ENCODE data around the gene CCDC88C. TPM values are rescaled to one million over a fixed set of nuclear protein-coding genes. Genes with fewer than 3 reads are reported as not detected.
A peak's percentile ranks its signal among the peaks of the same experiment; 100 is the strongest.

The CCDC88C gene
- total RNA-seq, 2 experiments from 2014 or later, result 73.0 to 74.7 TPM

- Mint-ChIP-seq H3K4me1 (ENCODE audit: low read depth) (peaks cover 55% of the 10 kb centered on the region), H3K27me3 (no peaks in the 10 kb centered on the region), H3K9me3 (no peaks in the 10 kb centered on the region), H3K36me3 (peaks cover 75% of the 10 kb centered on the region), H3K27ac (peak overlapping the region; percentile 95), H3K4me3 (no peak overlapping the region)
- no peak for DNase-seq
- CTCF ChIA-PET, result no interaction called here
- intact Hi-C loops (cut with micrococcal nuclease), result no loop called here
- POLR2A ChIA-PET, result no interaction called here
Measured at GRCh38 chr14:91300283-91300895, 117.2 kb downstream of the CCDC88C start.

- CTCF ChIA-PET, result no interaction called here
- Mint-ChIP-seq H3K9me3 (no peaks in the 10 kb centered on the region), H3K4me3 (no peak overlapping the region), H3K27me3 (no peaks in the 10 kb centered on the region), H3K4me1 (ENCODE audit: low read depth) (peaks cover 50% of the 10 kb centered on the region), H3K36me3 (peaks cover 68% of the 10 kb centered on the region), H3K27ac (peak overlapping the region; percentile 95)
- POLR2A ChIA-PET, result no interaction called here
- intact Hi-C loops (cut with micrococcal nuclease), result no loop called here
- DNase-seq, result peak; percentile 74
Measured at GRCh38 chr14:91299121-91300115, 118.2 kb downstream of the CCDC88C start.

DNA sequence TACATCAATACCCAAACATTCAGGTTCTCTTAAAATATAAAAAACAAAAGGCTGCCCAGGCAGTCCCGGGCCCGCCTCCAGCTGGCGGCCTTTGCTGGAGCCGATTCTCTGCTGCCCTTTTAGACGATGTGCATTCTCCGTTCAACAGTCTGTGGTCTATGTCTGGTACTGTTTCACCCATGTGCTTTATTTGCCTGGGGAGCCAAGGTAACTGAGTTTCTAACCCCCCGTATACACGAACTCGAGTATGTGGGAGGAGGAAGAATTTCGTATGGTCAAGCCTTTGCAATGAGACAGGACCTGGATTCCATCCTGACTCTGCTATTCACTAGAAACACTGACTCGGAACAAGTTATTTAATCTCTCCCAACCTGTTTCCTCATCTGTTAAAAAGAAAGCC is 119.0 kb downstream of the CCDC88C start:
- Mint-ChIP-seq H3K27me3 (no peaks in the 10 kb centered on the region), H3K4me3 (no peak overlapping the region), H3K36me3 (peaks cover 75% of the 10 kb centered on the region), H3K4me1 (ENCODE audit: low read depth) (peaks cover 50% of the 10 kb centered on the region), H3K27ac (peak overlapping the region; percentile 95), H3K9me3 (no peaks in the 10 kb centered on the region)
- ChIA-PET POLR2A (no interaction called here), CTCF (interaction anchor here (1.9 kb wide), 1 partner anchor 13 kb away, joined by 7 read pairs; no protein-coding TSS in a partner anchor)
- intact Hi-C loops (cut with micrococcal nuclease), result no loop called here
- DNase-seq, result no peak

DNA sequence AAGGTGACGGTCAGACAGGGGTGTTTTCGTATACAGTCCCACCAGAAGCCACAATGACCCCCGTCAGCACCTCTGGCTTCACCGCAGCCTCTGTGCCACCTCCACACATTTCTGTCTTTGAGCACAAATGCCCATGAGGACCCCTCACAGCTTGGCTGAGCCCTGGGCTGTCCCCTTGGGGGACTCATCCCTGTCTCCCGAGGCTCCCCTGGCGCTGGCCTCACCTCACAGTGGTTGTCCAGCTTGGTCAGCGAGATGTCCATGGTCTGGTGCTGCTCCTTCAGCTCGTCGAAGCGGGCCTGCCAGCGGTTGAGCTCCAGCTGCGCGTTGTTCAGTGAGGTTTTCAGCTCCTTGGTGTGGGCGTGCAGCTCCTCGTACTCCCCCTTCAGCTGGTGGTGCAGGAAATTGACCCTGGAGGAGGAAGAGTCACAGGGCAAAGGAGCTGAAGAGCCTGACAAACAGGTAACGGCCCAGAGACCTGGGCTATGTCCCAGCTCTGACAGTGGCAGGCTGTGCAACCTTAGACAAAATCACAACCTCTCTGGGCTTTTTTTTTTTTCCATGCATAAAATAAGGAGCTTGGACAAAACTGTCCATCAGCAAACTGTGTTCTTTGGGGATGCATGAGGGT is 120.4 kb downstream of the CCDC88C start:
- intact Hi-C loops (cut with micrococcal nuclease), result no loop called here
- peak overlapping the region; percentile 55 for H3K27ac Mint-ChIP-seq
- H3K4me1 Mint-ChIP-seq (ENCODE audit: low read depth), result peaks cover 37% of the 10 kb centered on the region

DNA sequence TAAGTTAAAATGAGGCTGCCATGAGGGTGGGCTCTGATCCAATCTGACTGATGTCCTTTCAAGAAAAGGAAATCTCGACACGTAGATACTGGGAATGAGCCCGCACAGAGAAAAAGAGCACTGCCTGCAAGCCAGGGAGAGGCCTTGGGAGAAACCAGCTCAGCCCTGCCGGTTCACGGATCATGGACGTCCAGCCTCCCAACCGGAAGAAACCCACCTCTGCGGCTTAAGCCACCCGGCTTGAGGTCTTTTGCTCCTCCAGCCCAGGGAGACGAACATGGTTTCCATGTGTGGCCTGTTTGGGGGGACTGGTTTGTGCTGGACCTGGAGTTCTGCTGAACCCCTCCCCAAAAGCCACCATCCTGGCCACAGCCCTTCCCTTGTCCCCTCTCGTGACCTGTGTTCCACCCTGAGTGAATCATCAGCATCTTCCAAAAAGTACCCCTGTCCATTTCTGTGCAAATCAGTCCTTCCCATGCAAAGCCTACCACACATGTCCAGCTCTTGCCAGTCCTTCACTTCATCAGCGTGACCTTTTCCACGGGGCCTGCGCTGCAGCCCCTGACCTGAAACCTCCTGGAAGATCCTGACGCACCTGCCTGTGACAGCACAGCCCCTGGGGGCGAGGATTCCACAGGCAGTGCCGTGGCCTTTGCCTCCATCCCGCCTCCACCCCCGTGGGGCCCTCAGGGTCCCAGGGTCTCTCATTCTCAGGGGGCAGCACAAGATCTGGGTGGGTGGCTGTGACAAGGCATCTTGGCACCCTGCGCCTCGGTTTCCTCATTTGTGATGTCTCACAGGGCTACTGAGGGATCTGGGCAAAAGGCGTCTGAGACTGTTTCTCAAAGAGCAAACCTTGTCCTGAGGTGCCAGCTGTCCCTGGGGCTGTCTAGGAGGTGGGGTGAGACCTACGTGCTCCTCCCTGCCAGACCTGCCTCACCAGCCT is 121.5 kb downstream of the CCDC88C start:
- peaks cover 78% of the 10 kb centered on the region for H3K36me3 Mint-ChIP-seq
- peaks cover 26% of the 10 kb centered on the region for H3K4me1 Mint-ChIP-seq (ENCODE audit: low read depth)
- H3K27ac Mint-ChIP-seq, result peak overlapping the region; percentile 18
- ChIA-PET POLR2A (no interaction called here), CTCF (no interaction called here)
- H3K9me3 Mint-ChIP-seq, result no peaks in the 10 kb centered on the region
- no peak for DNase-seq
- intact Hi-C loops (cut with micrococcal nuclease), result no loop called here
- no peak overlapping the region for H3K4me3 Mint-ChIP-seq
- H3K27me3 Mint-ChIP-seq, result no peaks in the 10 kb centered on the region

More for the DNA sequence above, 120.4 kb downstream of the CCDC88C start:
- no peak for DNase-seq
- H3K4me3 Mint-ChIP-seq, result no peak overlapping the region
- ChIA-PET CTCF (interaction anchor here (0.7 to 1.9 kb wide), 5 partner anchors 9 to 120 kb away, joined by 4 to 9 read pairs (median 7); no protein-coding TSS in a partner anchor), POLR2A (no interaction called here)
- no peaks in the 10 kb centered on the region for H3K9me3 Mint-ChIP-seq
- peaks cover 80% of the 10 kb centered on the region for H3K36me3 Mint-ChIP-seq
- H3K27me3 Mint-ChIP-seq, result no peaks in the 10 kb centered on the region

GRCh38 chr14:91295276-91295845 is 122.3 kb downstream of the CCDC88C start:
- Mint-ChIP-seq H3K36me3 (peaks cover 76% of the 10 kb centered on the region), H3K4me3 (no peak overlapping the region), H3K4me1 (ENCODE audit: low read depth) (peaks cover 18% of the 10 kb centered on the region), H3K27ac (peak overlapping the region; percentile 18), H3K27me3 (no peaks in the 10 kb centered on the region), H3K9me3 (no peaks in the 10 kb centered on the region)
- DNase-seq, result no peak
- ChIA-PET CTCF (interaction anchor here (19.4 kb wide), 1 partner anchor 120 kb away, joined by 354 read pairs; no protein-coding TSS in a partner anchor), POLR2A (interaction anchor here (0.6 kb wide), 1 partner anchor 122 kb away, joined by 4 read pairs; no protein-coding TSS in a partner anchor)
- intact Hi-C loops (cut with micrococcal nuclease), result no loop called here

- Mint-ChIP-seq H3K27me3 (no peaks in the 10 kb centered on the region), H3K4me1 (ENCODE audit: low read depth) (peaks cover 6% of the 10 kb centered on the region), H3K4me3 (no peak overlapping the region), H3K27ac (peak overlapping the region; percentile 31), H3K36me3 (peaks cover 76% of the 10 kb centered on the region), H3K9me3 (no peaks in the 10 kb centered on the region)
- DNase-seq, result no peak
- intact Hi-C loops (cut with micrococcal nuclease), result no loop called here
- ChIA-PET CTCF (interaction anchor here (19.4 kb wide), 1 partner anchor 119 kb away, joined by 354 read pairs; no protein-coding TSS in a partner anchor), POLR2A (no interaction called here)
Measured at GRCh38 chr14:91294153-91294552, 123.5 kb downstream of the CCDC88C start.

GRCh38 chr14:91293281-91293680 is 124.3 kb downstream of the CCDC88C start:
- CTCF ChIA-PET, result interaction anchor here (0.6 to 19.4 kb wide), 2 partner anchors 118 to 390 kb away, joined by 4 to 354 read pairs; no protein-coding TSS in a partner anchor

DNA sequence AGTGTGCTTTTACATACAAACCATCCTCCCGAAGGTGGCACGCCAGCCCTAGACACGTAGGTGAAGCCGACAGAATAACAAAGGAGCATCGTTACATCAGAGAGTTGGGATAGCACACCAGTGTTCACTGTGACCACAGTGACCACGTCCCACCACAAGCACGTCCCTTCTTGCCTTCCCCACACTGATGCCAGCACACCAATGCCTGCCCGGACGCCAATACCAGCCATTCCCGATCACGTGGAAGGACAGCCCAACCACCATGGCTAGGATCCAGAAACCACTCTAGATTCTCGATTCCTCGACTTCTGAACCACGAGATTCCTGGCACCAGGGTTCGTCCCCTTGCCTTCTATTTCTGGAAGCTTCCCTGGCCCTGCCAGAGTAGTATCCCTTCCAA is 125.1 kb downstream of the CCDC88C start:
- Mint-ChIP-seq H3K27me3 (no peaks in the 10 kb centered on the region), H3K4me3 (no peak overlapping the region), H3K27ac (peak overlapping the region; percentile 64), H3K4me1 (ENCODE audit: low read depth) (no peaks in the 10 kb centered on the region), H3K9me3 (no peaks in the 10 kb centered on the region), H3K36me3 (peaks cover 73% of the 10 kb centered on the region)
- no peak for DNase-seq
- intact Hi-C loops (cut with micrococcal nuclease), result no loop called here
- POLR2A ChIA-PET, result interaction anchor here (1.3 kb wide), 1 partner anchor 14 kb away, joined by 5 read pairs; no protein-coding TSS in a partner anchor
- CTCF ChIA-PET, result interaction anchor here (0.6 to 19.4 kb wide), 2 partner anchors 117 to 389 kb away, joined by 4 to 354 read pairs; no protein-coding TSS in a partner anchor

More at GRCh38 chr14:91293281-91293680, 124.3 kb downstream of the CCDC88C start:
- no peak for DNase-seq
- no peaks in the 10 kb centered on the region for H3K27me3 Mint-ChIP-seq
- no peaks in the 10 kb centered on the region for H3K9me3 Mint-ChIP-seq
- H3K4me3 Mint-ChIP-seq, result no peak overlapping the region
- peak overlapping the region; percentile 31 for H3K27ac Mint-ChIP-seq
- H3K36me3 Mint-ChIP-seq, result peaks cover 72% of the 10 kb centered on the region
- POLR2A ChIA-PET, result interaction anchor here (1.3 kb wide), 1 partner anchor 15 kb away, joined by 5 read pairs; no protein-coding TSS in a partner anchor
- intact Hi-C loops (cut with micrococcal nuclease), result no loop called here
- no peaks in the 10 kb centered on the region for H3K4me1 Mint-ChIP-seq (ENCODE audit: low read depth)

GRCh38 chr14:91291786-91292405 is 125.7 kb downstream of the CCDC88C start:
- Mint-ChIP-seq H3K4me3 (no peak overlapping the region), H3K27me3 (no peaks in the 10 kb centered on the region), H3K4me1 (ENCODE audit: low read depth) (no peaks in the 10 kb centered on the region), H3K9me3 (no peaks in the 10 kb centered on the region), H3K36me3 (peaks cover 70% of the 10 kb centered on the region), H3K27ac (peak overlapping the region; percentile 64)
- intact Hi-C loops (cut with micrococcal nuclease), result no loop called here
- no peak for DNase-seq
- POLR2A ChIA-PET, result no interaction called here
- CTCF ChIA-PET, result interaction anchor here (0.9 to 19.4 kb wide), 2 partner anchors 117 to 147 kb away, joined by 3 to 354 read pairs; no protein-coding TSS in a partner anchor

Measured in activated CD4-positive, alpha-beta memory T cell treated with anti-CD3 and anti-CD28 coated beads for 36 hours (primary cell).